ENCODE measurements around the gene CYSLTR2. TPM values are rescaled to one million over a fixed set of nuclear protein-coding genes. Genes with fewer than 3 reads are reported as not detected.

Gene CYSLTR2, protein sequence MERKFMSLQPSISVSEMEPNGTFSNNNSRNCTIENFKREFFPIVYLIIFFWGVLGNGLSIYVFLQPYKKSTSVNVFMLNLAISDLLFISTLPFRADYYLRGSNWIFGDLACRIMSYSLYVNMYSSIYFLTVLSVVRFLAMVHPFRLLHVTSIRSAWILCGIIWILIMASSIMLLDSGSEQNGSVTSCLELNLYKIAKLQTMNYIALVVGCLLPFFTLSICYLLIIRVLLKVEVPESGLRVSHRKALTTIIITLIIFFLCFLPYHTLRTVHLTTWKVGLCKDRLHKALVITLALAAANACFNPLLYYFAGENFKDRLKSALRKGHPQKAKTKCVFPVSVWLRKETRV
- total RNA-seq, result 1 to 10 TPM; 2.7 to 4.0 TPM

DNA sequence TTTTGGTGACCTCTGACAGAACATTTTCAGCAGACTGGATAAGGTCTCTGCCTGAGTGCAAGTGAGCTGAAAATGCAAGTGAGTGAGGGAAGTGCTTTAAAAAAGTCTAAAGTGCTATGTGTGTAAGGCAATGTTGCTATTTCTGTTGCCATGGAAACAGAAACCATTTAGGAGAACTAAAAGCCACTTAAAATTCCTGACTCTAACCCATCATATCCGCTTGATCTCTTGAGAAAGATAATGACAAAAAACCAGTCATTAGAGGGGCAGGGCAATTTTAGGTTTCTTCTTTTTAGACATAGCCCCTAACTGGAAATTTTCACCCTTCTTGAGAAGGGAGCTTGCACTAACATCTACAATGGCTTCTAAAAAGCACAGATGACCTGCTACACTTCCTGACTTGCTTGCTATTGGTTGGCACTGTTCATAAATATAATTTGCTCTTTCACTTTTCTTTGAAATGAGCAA is at the start of gene CYSLTR2:
TSS of gene CYSLTR2 (plus strand) at position 458 of the 468 bp plus-strand sequence. CDS start 52,889 bp downstream, outside the sequence.
- DNase-seq (no peak), ATAC-seq (peak; percentile 88)
- peaks cover 22% of the 10 kb centered on the region for H3K4me1 Mint-ChIP-seq
- H3K27me3 Mint-ChIP-seq, result no peaks in the 10 kb centered on the region
- no peaks in the 10 kb centered on the region for H3K9me3 Mint-ChIP-seq (ENCODE audit: low read depth)
- peak within 1 kb of the TSS; percentile 81 for H3K27ac Mint-ChIP-seq
- CTCF ChIA-PET, result interaction anchor here (0.9 to 2.2 kb wide), 3 partner anchors 73 to 615 kb away, joined by 3 to 8 read pairs (median 5); no protein-coding TSS in a partner anchor
- no peaks in the 10 kb centered on the region for H3K36me3 Mint-ChIP-seq
- H3K4me3 Mint-ChIP-seq, result peak within 1 kb of the TSS; percentile 77

DNA sequence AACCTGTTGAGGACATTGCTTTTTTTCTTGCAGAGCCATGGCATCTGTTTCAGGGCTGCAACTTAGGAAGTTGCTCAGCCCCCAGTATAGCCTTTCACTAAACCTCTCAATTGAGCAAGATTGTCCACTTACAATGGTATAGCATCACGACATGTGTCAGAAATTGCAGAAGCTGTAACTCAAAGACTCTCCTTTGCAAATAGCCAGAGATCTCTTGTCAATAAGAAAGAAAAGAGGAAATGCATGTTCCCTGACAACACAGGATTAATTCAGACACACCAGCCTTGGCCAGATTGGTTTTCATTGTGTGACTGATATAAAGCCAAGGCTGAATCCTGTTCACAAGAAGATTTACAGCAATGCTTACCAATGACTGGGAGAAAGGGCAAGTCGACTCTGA is 38.7 kb upstream of the CYSLTR2 start:
- CTCF ChIA-PET, result no interaction called here
- H3K9me3 Mint-ChIP-seq (ENCODE audit: low read depth), result peaks cover 5% of the 10 kb centered on the region
- ATAC-seq (no peak), DNase-seq (no peak)
- no peaks in the 10 kb centered on the region for H3K27me3 Mint-ChIP-seq
- no peak overlapping the region for H3K4me3 Mint-ChIP-seq
- H3K27ac Mint-ChIP-seq, result no peak overlapping the region
- peaks cover 3% of the 10 kb centered on the region for H3K36me3 Mint-ChIP-seq
- H3K4me1 Mint-ChIP-seq, result no peaks in the 10 kb centered on the region

DNA sequence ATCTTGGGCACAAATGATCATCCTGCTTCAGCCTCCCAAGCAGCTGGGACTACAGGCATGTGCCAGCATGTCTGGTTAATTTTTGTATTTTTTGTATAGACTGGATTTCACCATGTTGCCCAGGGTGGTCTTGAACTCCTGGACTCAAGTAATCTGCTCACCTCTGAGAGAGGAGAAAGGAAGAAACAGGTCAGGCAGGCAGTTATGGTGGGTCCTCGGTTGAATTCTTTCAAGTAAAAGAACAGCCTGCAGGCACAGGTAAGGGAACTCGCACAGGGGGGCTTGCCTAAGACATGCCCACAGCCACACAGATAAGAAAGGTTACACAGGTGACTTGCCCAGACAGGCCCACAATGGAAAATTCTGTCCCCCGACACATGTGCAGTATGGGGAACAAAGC is 34.8 kb upstream of the CYSLTR2 start:
- DNase-seq, result no peak
- ATAC-seq, result no peak
- peaks cover 8% of the 10 kb centered on the region for H3K36me3 Mint-ChIP-seq
- no peak overlapping the region for H3K4me3 Mint-ChIP-seq
- CTCF ChIA-PET, result no interaction called here
- H3K27me3 Mint-ChIP-seq, result no peaks in the 10 kb centered on the region
- H3K9me3 Mint-ChIP-seq (ENCODE audit: low read depth), result peaks cover 22% of the 10 kb centered on the region
- no peak overlapping the region for H3K27ac Mint-ChIP-seq
- H3K4me1 Mint-ChIP-seq, result no peaks in the 10 kb centered on the region

DNA sequence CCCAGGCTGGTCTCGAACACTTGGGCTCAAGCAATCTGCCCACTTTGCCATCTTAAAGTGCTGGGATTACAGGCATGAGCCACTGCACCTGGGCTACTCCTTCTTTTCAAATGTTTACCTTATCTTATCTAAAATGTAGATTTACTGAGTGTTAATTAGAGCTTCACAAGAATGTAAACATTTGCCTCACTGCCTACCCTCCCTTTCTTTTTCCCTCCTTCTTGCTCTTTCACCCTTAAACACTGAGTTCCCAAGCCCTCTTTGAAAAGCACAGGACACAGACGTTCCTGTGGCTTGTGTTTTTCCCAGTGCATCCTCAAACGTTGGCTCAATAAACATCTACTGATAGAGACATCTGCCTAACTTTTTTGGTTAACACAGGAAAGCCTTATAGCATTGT is 32.7 kb upstream of the CYSLTR2 start:
- DNase-seq (no peak), ATAC-seq (no peak)
- Mint-ChIP-seq H3K36me3 (peaks cover 8% of the 10 kb centered on the region), H3K27me3 (peaks cover 1% of the 10 kb centered on the region), H3K4me3 (no peak overlapping the region), H3K27ac (no peak overlapping the region), H3K4me1 (no peaks in the 10 kb centered on the region), H3K9me3 (ENCODE audit: low read depth) (peaks cover 24% of the 10 kb centered on the region)
- CTCF ChIA-PET, result no interaction called here

DNA sequence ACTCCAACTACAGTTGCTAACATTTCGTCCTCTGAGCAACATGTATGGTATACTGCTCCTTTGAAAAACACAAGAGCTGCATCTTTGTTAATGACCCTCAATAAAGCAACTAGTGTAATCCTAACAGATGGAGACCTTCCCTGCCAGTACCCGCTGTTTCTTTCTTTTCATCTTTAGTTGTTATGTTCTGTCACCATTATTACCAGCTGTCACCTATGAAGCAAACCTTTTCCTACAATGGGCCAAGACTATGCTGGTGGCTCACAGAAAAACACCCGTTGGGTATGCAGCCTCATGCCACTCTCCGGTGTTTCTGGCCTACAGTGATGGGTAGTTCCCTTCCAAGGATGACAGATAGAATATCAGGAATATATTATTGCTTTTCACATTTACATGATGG is 29.7 kb upstream of the CYSLTR2 start:
- H3K27me3 Mint-ChIP-seq, result peaks cover 5% of the 10 kb centered on the region

DNA sequence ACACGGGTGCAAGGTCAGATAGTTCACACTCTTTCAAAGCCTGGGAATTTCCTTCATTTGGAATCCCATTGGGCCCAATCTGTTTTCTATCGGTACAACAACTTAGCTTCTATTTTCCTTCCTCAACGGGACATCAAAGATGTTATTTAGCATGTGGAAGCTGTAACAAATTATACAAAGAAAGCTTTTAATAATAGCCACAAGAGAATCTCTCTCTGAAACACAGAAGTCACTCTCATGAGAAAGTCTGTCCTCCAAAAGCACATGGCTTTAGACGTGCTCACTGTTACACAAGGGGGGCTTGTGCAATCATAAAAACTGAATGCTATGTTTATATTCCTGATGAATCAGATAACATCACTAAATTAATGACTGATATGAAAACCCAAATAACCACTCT is 28.9 kb upstream of the CYSLTR2 start:
- Mint-ChIP-seq H3K4me3 (no peak overlapping the region), H3K4me1 (no peaks in the 10 kb centered on the region), H3K27me3 (peaks cover 5% of the 10 kb centered on the region), H3K27ac (no peak overlapping the region), H3K9me3 (ENCODE audit: low read depth) (peaks cover 21% of the 10 kb centered on the region), H3K36me3 (peaks cover 7% of the 10 kb centered on the region)
- CTCF ChIA-PET, result no interaction called here
- no peak for ATAC-seq
- DNase-seq, result no peak

More for the DNA sequence above, 29.7 kb upstream of the CYSLTR2 start:
- no peak for ATAC-seq
- DNase-seq, result no peak
- Mint-ChIP-seq H3K9me3 (ENCODE audit: low read depth) (peaks cover 22% of the 10 kb centered on the region), H3K4me1 (no peaks in the 10 kb centered on the region), H3K4me3 (no peak overlapping the region), H3K27ac (no peak overlapping the region), H3K36me3 (peaks cover 9% of the 10 kb centered on the region)
- CTCF ChIA-PET, result interaction anchor here (0.6 kb wide), 1 partner anchor 17 kb away, joined by 3 read pairs; no protein-coding TSS in a partner anchor

DNA sequence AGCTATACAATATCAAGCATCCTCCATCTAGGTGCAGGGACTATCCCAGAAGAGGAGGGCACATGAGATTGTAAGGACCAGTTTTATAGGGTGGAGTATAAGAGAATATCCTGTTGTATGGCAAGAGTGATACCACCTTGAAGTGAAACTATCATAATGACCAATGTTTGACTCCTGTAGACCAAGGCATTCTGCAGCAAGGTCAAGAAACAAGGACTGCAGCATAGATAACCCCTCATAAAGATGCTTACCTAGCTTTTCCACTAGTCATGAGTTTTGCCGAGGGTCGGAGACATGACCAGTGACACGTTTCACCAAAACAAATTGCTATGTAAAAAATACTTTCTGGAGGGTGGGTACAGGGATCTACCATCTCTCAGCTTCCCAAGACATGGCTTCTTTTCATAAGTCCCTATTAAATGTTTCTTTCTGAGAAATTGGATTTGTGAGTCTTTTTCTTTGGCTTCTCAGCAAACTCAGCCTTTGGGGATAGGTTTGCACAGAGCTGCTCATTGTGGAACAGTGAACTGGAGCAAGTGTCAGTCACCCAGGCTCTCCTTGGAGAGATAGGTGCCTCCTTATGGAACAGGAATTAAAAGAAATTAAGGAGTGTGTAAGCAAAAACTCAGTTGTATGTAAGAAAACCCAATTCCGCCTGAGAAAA is 28.2 kb upstream of the CYSLTR2 start:
- no peak for ATAC-seq
- Mint-ChIP-seq H3K27ac (no peak overlapping the region), H3K4me3 (no peak overlapping the region), H3K4me1 (no peaks in the 10 kb centered on the region), H3K36me3 (peaks cover 7% of the 10 kb centered on the region), H3K27me3 (peaks cover 5% of the 10 kb centered on the region), H3K9me3 (ENCODE audit: low read depth) (peaks cover 14% of the 10 kb centered on the region)
- DNase-seq, result no peak
- CTCF ChIA-PET, result no interaction called here

DNA sequence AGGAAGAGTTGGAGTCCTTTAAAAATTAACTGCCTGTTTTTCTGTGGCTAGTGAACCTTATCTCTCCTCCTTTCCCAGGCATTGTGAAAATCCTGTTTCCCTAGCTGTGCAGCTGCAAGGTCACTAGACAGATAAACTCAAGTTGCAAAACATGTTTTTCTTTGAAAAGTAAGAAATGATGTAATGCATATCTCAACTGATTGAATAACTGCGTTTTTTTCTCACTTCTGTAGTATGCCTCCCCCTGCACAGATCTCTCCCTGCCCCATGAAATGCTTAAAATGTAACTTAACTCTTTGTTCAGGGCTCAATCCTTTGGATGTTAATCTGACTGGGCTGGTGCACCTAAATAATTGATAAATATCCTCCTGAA is 27.7 kb upstream of the CYSLTR2 start:
- H3K4me3 Mint-ChIP-seq, result no peak overlapping the region
- H3K4me1 Mint-ChIP-seq, result no peaks in the 10 kb centered on the region
- peaks cover 7% of the 10 kb centered on the region for H3K36me3 Mint-ChIP-seq
- ATAC-seq (no peak), DNase-seq (no peak)
- CTCF ChIA-PET, result no interaction called here
- H3K27ac Mint-ChIP-seq, result no peak overlapping the region
- peaks cover 11% of the 10 kb centered on the region for H3K9me3 Mint-ChIP-seq (ENCODE audit: low read depth)
- H3K27me3 Mint-ChIP-seq, result peaks cover 5% of the 10 kb centered on the region

DNA sequence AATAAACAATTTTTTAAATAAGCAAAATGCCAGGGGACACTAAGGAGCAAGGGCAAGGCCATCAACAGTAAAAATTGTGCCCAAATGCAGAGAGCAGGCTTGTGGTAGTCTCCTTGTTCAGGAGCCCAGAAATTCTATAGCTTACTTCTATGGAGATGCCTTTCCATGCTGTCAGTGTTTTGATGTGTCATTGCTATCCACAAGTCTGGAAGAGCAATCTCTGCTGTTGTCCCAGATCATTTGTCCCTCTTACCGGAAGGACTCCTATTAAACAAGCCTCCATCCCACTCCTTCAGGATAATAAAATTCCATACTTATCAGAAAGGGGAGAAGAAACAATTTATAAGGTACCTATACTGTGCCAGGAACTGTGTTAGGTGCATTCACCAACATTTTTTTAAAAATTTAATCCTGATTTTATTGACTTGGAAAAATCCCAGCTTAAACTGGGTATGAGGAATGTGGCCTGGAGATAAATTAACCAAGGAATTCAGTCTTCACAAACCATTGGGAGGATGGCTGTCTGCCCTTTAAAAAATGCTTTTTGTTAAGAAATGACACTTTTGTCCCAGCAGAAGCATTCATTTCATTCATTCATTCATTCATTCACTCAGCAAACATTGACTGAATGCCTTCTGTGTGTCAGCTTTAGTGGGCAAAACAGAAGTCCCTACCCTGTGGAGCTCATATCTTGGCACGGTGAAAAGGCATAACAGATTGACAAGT is 26.8 kb upstream of the CYSLTR2 start:
- Mint-ChIP-seq H3K4me1 (no peaks in the 10 kb centered on the region), H3K27me3 (peaks cover 5% of the 10 kb centered on the region), H3K4me3 (no peak overlapping the region), H3K36me3 (peaks cover 3% of the 10 kb centered on the region), H3K9me3 (ENCODE audit: low read depth) (peaks cover 6% of the 10 kb centered on the region), H3K27ac (no peak overlapping the region)
- CTCF ChIA-PET, result no interaction called here
- no peak for ATAC-seq
- DNase-seq, result no peak

DNA sequence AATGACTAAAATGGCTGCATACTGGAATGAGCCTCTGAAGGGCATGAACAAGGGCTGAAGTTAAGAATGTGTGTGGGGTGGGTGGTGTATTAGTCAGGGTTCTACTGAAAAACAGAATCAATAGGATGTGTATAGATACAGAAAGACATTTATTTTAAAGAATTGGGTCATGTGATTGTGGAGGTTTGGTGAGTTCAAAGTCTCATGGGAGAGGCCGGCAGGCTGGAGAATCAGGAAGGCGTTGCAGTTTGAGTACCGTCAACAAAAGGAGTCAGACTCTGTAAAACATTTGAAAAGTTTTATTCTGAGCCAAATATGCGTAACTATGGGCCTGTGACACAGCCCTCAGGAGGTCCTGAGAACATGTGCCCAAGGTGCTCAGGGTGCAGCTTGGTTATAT is 24.5 kb upstream of the CYSLTR2 start:
- CTCF ChIA-PET, result no interaction called here

DNA sequence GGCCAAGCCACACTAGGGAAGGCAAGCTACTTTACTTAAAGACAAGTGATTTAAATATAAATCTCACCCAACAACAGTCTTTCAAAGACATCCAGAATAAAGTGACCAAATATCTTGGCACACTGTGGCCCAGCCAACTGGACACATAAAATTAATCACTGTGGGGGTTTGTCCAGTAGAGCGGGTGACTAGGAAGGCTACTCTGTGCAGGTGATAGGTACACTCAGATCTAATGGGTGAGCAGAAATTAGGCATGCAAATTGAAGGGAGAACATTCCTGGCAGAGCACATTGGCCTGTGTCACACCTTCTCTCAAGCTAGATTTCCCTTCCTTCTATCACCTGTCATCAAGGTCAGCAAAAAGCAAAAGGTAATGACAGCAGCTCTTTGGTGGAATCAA is 23.4 kb upstream of the CYSLTR2 start:
- ATAC-seq, result no peak
- CTCF ChIA-PET, result no interaction called here
- H3K4me1 Mint-ChIP-seq, result no peaks in the 10 kb centered on the region

More for the DNA sequence above, 24.5 kb upstream of the CYSLTR2 start:
- Mint-ChIP-seq H3K9me3 (ENCODE audit: low read depth) (peaks cover 2% of the 10 kb centered on the region), H3K4me1 (no peaks in the 10 kb centered on the region), H3K36me3 (peaks cover 3% of the 10 kb centered on the region), H3K4me3 (no peak overlapping the region), H3K27me3 (peaks cover 5% of the 10 kb centered on the region), H3K27ac (no peak overlapping the region)
- ATAC-seq (no peak), DNase-seq (no peak)

DNA sequence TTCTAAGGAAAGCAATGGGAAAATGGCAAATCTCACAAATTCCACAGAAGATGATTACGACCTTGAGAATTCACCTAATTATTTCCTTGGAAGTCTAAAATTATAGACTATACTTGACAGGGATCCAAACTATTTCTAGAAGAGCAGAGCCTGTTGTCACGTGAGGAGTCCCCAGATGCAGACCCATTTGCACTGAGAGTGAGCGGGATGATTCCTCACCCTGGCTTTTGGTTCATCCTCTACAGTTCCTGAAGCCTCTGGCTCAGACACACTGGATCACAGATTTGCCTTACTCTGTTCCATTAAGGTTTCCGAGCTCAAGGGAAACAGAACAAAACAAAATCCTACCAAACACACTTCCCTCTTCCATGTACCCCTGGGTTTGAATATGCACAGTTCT is 23.0 kb upstream of the CYSLTR2 start:
- Mint-ChIP-seq H3K9me3 (ENCODE audit: low read depth) (no peaks in the 10 kb centered on the region), H3K27me3 (peaks cover 5% of the 10 kb centered on the region), H3K4me1 (no peaks in the 10 kb centered on the region), H3K4me3 (no peak overlapping the region), H3K36me3 (peaks cover 3% of the 10 kb centered on the region), H3K27ac (no peak overlapping the region)
- CTCF ChIA-PET, result no interaction called here
- ATAC-seq (no peak), DNase-seq (no peak)

More for the DNA sequence above, 23.4 kb upstream of the CYSLTR2 start:
- Mint-ChIP-seq H3K27me3 (peaks cover 5% of the 10 kb centered on the region), H3K9me3 (ENCODE audit: low read depth) (no peaks in the 10 kb centered on the region), H3K27ac (no peak overlapping the region), H3K36me3 (peaks cover 3% of the 10 kb centered on the region), H3K4me3 (no peak overlapping the region)
- DNase-seq, result no peak

DNA sequence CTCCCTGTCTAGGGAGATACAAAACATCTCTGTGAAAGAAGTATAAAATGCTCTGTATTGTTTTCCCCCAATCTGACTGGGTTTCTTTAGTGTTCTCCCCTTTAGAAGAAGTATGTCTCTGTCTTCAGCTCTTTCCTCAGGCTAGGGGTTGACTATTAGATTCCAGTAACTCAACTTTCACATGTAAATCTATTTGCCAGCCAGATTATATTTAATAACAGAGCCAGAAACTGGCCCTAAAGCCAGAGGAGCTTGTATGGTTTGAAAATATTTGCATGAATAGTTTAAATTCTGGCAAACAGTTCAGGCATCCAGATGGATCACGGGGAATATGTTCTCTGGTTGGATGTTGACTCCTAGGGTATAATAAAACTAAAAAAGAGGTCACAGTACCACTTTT is 22.3 kb upstream of the CYSLTR2 start:
- Mint-ChIP-seq H3K36me3 (peaks cover 3% of the 10 kb centered on the region), H3K4me3 (no peak overlapping the region), H3K27me3 (peaks cover under 1% of the 10 kb centered on the region), H3K9me3 (ENCODE audit: low read depth) (peaks cover 5% of the 10 kb centered on the region), H3K27ac (no peak overlapping the region), H3K4me1 (no peaks in the 10 kb centered on the region)
- CTCF ChIA-PET, result no interaction called here
- DNase-seq (no peak), ATAC-seq (no peak)

Measured in activated CD8-positive, alpha-beta memory T cell treated with anti-CD3 and anti-CD28 coated beads, Interleukin-2, amount 10 ng/mL, durations not matched to agents 7 days and 5 days (primary cell).